GM19099 (cell line): ENCODE data around the gene HTT.

Source experiments
- POLR2A ChIP-seq: IDR thresholded peaks from 3 replicates; pipeline ENCODE4 v1.6.1; 2011; ENCODE audit warnings: low read depth; ENCODE audit not compliant: insufficient read length; ENCODE audit errors: extremely low read depth

Gene HTT

GRCh38 chr4:3254302-3255131 is 180.0 kb downstream of the HTT start:
- no peak for TF ChIP-seq POLR2A

- no peak for TF ChIP-seq POLR2A
These were observed 181.2 kb downstream of the HTT start for GRCh38 chr4:3255611-3256186.

GRCh38 chr4:3256230-3257102 is 182.0 kb downstream of the HTT start:
- TF ChIP-seq POLR2A = no peak

GRCh38 chr4:3257103-3257555 is 182.6 kb downstream of the HTT start:
- TF ChIP-seq POLR2A = no peak

GRCh38 chr4:3257556-3258482 is 183.3 kb downstream of the HTT start:
- TF ChIP-seq POLR2A = no peak

- no peak for TF ChIP-seq POLR2A
These were observed 187.1 kb downstream of the HTT start for GRCh38 chr4:3261411-3262207.

- TF ChIP-seq POLR2A = no peak
These were observed 187.9 kb downstream of the HTT start for GRCh38 chr4:3262208-3263052.

GRCh38 chr4:3263053-3263875 is 188.8 kb downstream of the HTT start:
- TF ChIP-seq POLR2A = no peak

GRCh38 chr4:3263876-3264193 is 189.4 kb downstream of the HTT start:
- no peak for TF ChIP-seq POLR2A

GRCh38 chr4:3266076-3266475 is 191.6 kb downstream of the HTT start:
- no peak for TF ChIP-seq POLR2A

GRCh38 chr4:3267576-3268394 is 193.3 kb downstream of the HTT start:
- TF ChIP-seq POLR2A = no peak
